Ovary (tissue), 3 donors: ENCODE results near the gene EPN3.

Experiments
- EP300 ChIP-seq: sonication (generic); formaldehyde crosslinking; IDR thresholded peaks from one replicate; pipeline ENCODE4 v1.6.1; 2017; ENCODE audit warnings: antibody characterized with exemption
- POLR2A ChIP-seq: fragments of 450-650 bp; IDR thresholded peaks from one replicate; pipeline ENCODE4 v1.6.1; 2017; ENCODE audit warnings: antibody characterized with exemption, mild to moderate bottlenecking, moderate library complexity
- TF ChIP-seq, protein P1 (sequence below), 3 donors: fragments of 450-650 bp in 2 of 3; fragments of 200-600 bp in 1 of 3; IDR thresholded peaks; one replicate each; pipeline versions ENCODE4 v1.5.1 to v1.8.0; 2016 to 2022; ENCODE audit warnings: antibody characterized with exemption in 3 of 3, mild to moderate bottlenecking in 1 of 3
- donor health status: DM: no; HTN: no; CAD: no.

DNA sequence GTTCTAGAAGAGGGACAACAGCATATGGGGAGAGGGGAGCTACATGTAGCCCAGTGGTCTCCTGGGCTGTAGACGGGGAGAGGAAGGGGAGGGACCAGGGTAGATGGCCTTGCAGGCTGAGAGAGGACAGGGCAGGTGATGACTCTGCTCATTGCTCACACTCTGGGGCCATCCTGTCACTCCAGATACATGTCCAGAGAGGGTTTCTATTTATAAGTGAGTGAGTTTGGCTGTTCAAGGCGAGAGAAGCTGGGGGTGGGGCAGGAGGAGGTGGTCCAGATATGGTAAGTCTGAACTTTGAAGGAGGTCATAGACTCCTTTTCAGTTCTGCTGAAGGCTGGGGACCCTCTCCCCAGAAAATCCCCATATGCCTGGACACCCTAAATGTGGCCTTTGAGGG, 50.2 kb downstream of the EPN3 start:
- TF ChIP-seq, protein P1, sequence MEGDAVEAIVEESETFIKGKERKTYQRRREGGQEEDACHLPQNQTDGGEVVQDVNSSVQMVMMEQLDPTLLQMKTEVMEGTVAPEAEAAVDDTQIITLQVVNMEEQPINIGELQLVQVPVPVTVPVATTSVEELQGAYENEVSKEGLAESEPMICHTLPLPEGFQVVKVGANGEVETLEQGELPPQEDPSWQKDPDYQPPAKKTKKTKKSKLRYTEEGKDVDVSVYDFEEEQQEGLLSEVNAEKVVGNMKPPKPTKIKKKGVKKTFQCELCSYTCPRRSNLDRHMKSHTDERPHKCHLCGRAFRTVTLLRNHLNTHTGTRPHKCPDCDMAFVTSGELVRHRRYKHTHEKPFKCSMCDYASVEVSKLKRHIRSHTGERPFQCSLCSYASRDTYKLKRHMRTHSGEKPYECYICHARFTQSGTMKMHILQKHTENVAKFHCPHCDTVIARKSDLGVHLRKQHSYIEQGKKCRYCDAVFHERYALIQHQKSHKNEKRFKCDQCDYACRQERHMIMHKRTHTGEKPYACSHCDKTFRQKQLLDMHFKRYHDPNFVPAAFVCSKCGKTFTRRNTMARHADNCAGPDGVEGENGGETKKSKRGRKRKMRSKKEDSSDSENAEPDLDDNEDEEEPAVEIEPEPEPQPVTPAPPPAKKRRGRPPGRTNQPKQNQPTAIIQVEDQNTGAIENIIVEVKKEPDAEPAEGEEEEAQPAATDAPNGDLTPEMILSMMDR (IDR thresholded peaks at IDR 0.05): no peak
- TF ChIP-seq POLR2A (no peak), EP300 (no peak)
